Lung (tissue), 12 donors: Measurements from ENCODE around the gene MCM3AP. TPM values are rescaled to one million over a fixed set of nuclear protein-coding genes. Genes with fewer than 3 reads are reported as not detected.

Experiments
- ATAC-seq: fragments of 200-7000 bp; cut with Tn5 transposase; one replicate; pipeline ENCODE4 v1.9.1; 2020; ENCODE audit warnings: moderate number of reproducible peaks; ENCODE audit not compliant: insufficient read depth, low FRiP score
- DNase-seq, 3 donors: peaks; one replicate each; pipeline ENCODE4 v3.0.0-alpha.2; 2013 to 2017
- H3K27ac ChIP-seq, 2 donors: one replicate each; pipeline ENCODE4 v1.5.1; 2013; ENCODE audit warnings: mild to moderate bottlenecking in 2 of 2, moderate library complexity in 2 of 2, control low read depth in 1 of 2, inconsistent platforms in 1 of 2, low read depth in 1 of 2, low read length in 1 of 2
- H3K27me3 ChIP-seq, 3 donors: one replicate each; pipeline ENCODE4 v1.5.1; 2013; ENCODE audit warnings: low read length in 2 of 3; ENCODE audit not compliant: control insufficient read depth in 3 of 3, insufficient read depth in 3 of 3
- H3K36me3 ChIP-seq, 4 donors: one replicate each; pipeline ENCODE4 v1.5.1; 2013; ENCODE audit warnings: low read length in 4 of 4, mild to moderate bottlenecking in 1 of 4, moderate library complexity in 1 of 4; ENCODE audit not compliant: control insufficient read depth in 4 of 4, insufficient read depth in 4 of 4
- H3K4me1 ChIP-seq, 5 donors: one replicate each; pipeline ENCODE4 v1.5.1; 2013; ENCODE audit warnings: low read length in 5 of 5, mild to moderate bottlenecking in 2 of 5, moderate library complexity in 1 of 5; ENCODE audit not compliant: control insufficient read depth in 5 of 5, insufficient read depth in 5 of 5
- H3K4me3 ChIP-seq: one replicate; pipeline ENCODE4 v1.5.1; 2013; ENCODE audit warnings: mild to moderate bottlenecking, control low read depth, moderate library complexity
- H3K9ac ChIP-seq, 2 donors: one replicate each; pipeline ENCODE4 v1.5.1; 2013; ENCODE audit warnings: low read length in 2 of 2, control low read depth in 1 of 2; ENCODE audit not compliant: insufficient read depth in 1 of 2
- H3K9me3 ChIP-seq, 4 donors: one replicate each; pipeline ENCODE4 v1.5.1; 2013; ENCODE audit warnings: low read length in 3 of 4, mild to moderate bottlenecking in 1 of 4, moderate library complexity in 1 of 4; ENCODE audit not compliant: control insufficient read depth in 4 of 4, insufficient read depth in 3 of 4
- WGBS, 2 donors: extraction: QIAGEN DNeasy Blood & Tissue Kit; methylation state at CpG; one replicate each; pipeline ENCODE4 v1.1.7; 2013; 5-methylcytosine and 5-hydroxymethylcytosine counted together
- polyA plus RNA-seq, 2 donors: library from polyadenylated mRNA; stranded (reverse); fragments of 200-250 nt; gene quantifications; one replicate each; pipeline ENCODE4 v1.2.1, GENCODE V29; 2013
- total RNA-seq, 2 donors: library from RNA; depleted of rRNA in 1 of 2; stranded (reverse); fragments of >200 nt in 1 of 2; gene quantifications; one replicate each; pipeline ENCODE4 v1.2.1, GENCODE V29; 2014 to 2021
- TF ChIP-seq, protein P1 (sequence below): IDR thresholded peaks from 2 replicates; pipeline ENCODE4 v1.5.1; 2012; ENCODE audit warnings: mild to moderate bottlenecking; ENCODE audit errors: control extremely low read depth, extremely low read depth
- donor health status: control.
- donor health status: control.
- donor health status: Bipolar disorder and iron deficiency.
- donor health status: healthy.
- donor health status: DM: yes; HTN: yes; CAD: no.

The MCM3AP gene
- total and polyA plus RNA-seq, 4 donors = 40.7 to 114 (median 78.7) TPM

DNA sequence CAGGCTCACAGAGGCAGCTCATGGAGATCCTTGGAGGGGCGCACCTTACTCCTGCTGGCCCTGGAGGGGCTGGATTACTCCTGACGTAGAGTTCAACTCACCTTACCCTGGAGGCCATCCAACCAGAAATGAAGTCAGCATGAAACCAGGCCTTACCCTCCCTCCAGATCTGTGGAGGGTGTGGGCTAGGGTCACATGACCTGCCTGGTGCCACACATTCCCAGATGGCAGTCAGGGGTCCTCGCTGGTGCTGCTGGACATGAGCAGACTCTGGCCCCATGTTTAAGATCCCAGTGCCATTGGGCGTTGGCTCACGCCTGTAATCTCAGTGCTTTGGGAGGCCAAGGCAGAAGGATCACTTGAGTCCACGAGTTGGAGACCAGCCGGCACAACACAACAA is 33.8 kb upstream of the MCM3AP start:
- ATAC-seq = no peak
- no peak for DNase-seq
- no peaks in the 10 kb centered on the region for H3K27me3 ChIP-seq
- peaks cover 0 to 3% (median 0%) of the 10 kb centered on the region in 4 donors for H3K36me3 ChIP-seq
- H3K9me3 ChIP-seq = no peaks in the 10 kb centered on the region
- H3K4me3 ChIP-seq = no peak overlapping the region
- H3K27ac ChIP-seq = no peak overlapping the region
- H3K9ac ChIP-seq = no peak overlapping the region
- 94 to 95% methylated on average over 7 of the region's 7 CpGs for WGBS, 2 donors
- peaks cover 0 to 29% (median 16%) of the 10 kb centered on the region in 5 donors for H3K4me1 ChIP-seq
- TF ChIP-seq, protein P1, sequence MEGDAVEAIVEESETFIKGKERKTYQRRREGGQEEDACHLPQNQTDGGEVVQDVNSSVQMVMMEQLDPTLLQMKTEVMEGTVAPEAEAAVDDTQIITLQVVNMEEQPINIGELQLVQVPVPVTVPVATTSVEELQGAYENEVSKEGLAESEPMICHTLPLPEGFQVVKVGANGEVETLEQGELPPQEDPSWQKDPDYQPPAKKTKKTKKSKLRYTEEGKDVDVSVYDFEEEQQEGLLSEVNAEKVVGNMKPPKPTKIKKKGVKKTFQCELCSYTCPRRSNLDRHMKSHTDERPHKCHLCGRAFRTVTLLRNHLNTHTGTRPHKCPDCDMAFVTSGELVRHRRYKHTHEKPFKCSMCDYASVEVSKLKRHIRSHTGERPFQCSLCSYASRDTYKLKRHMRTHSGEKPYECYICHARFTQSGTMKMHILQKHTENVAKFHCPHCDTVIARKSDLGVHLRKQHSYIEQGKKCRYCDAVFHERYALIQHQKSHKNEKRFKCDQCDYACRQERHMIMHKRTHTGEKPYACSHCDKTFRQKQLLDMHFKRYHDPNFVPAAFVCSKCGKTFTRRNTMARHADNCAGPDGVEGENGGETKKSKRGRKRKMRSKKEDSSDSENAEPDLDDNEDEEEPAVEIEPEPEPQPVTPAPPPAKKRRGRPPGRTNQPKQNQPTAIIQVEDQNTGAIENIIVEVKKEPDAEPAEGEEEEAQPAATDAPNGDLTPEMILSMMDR = no peak

DNA sequence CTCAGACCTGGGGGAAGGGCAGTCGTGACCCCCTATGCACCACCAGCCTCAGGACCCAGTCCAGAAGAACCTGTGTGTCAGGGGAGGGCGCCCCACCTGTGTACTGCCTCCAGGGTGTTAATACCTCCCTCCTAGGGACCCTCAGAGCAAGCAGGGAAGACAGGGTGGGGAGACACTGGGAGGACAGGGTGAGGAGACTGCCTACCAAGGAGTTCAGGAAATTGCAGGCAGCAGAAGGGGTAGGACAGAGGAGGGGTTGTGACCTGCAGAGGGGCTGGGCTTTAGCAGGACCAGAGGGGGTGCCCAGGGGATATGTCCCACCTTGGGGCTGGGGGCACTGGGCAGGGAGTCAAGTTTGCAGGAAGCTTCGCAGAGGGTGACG is 33.0 kb upstream of the MCM3AP start:
- 88 to 89% methylated on average over 4 of the region's 4 CpGs for WGBS, 2 donors
- H3K36me3 ChIP-seq = peaks cover 0 to 3% (median 0%) of the 10 kb centered on the region in 4 donors
- no peaks in the 10 kb centered on the region for H3K9me3 ChIP-seq
- peaks cover 0 to 29% (median 16%) of the 10 kb centered on the region in 5 donors for H3K4me1 ChIP-seq
- no peak overlapping the region for H3K27ac ChIP-seq
- ATAC-seq (no peak), DNase-seq (no peak)
- no peaks in the 10 kb centered on the region for H3K27me3 ChIP-seq
- TF ChIP-seq, protein P1 = no peak
- no peak overlapping the region for H3K4me3 ChIP-seq
- no peak overlapping the region for H3K9ac ChIP-seq

DNA sequence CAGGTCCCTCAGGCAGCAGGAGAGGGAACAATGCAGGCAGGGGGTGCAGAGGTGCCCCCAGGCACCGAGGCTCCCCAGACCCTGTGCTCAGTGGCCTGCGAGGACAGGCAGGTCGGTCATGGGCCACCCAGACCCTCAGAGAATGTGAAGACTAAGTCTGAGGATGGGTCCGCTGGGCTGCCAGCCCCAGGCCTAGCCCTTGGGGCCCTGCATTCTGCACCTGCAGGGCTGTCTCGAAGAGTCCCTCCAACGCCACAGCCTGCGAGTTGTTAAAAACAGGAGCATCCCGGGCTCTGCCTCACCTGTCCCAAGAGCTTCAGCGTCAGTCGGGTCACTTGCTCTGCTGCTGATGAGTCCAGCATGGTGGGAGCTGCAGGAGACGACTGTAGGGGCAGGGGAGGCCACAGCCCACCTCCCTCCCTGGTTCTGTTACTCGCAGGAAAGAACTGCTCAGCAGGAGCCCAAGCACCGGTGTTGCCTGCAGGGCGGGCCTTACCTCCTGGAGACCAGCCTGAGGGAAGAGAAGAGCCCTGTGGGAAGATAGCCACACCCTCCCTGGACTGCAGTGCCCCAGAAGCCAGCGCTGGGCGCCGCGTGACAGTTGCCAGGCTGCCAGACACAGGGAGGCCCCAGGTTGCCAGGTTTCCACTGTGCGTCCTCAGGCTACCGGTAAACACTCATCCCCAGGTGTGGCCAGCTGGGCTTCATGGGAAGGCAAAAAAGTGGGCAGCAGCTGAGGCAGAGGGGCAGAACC is 32.5 kb upstream of the MCM3AP start:
- 82 to 86% methylated on average over 20 of the region's 20 CpGs for WGBS, 2 donors
- Histone ChIP-seq H3K9me3 (no peaks in the 10 kb centered on the region), H3K27ac (no peak overlapping the region), H3K4me3 (no peak overlapping the region), H3K4me1 (peaks cover 0 to 29% (median 12%) of the 10 kb centered on the region in 5 donors), H3K36me3 (peaks cover 0 to 3% (median 0%) of the 10 kb centered on the region in 4 donors), H3K27me3 (no peaks in the 10 kb centered on the region), H3K9ac (no peak overlapping the region)
- TF ChIP-seq, protein P1 = no peak
- peak in 1 of 3 donors; percentile 23 for DNase-seq
- ATAC-seq = peak; percentile 25
